ENCODE results near the gene B4GALNT4. TPM values are rescaled to one million over a fixed set of nuclear protein-coding genes. Genes with fewer than 3 reads are reported as not detected.

B4GALNT4 gene
- total RNA-seq, 2 experiments from 2014 or later, result 4.2 to 6.0 TPM

- H3K9me3 Mint-ChIP-seq, result no peaks in the 10 kb centered on the region
- H3K27ac Mint-ChIP-seq, result peak overlapping the region; percentile 32
- CTCF ChIA-PET, result interaction anchor here (1.5 kb wide), 1 partner anchor 25 kb away, joined by 6 read pairs; no protein-coding TSS in a partner anchor
Measured at GRCh38 chr11:329886-330253, 39.4 kb upstream of the B4GALNT4 start.

GRCh38 chr11:330307-330693 lies 39.0 kb upstream of the B4GALNT4 start:
- TF ChIP-seq CTCF (IDR thresholded peaks at IDR 0.05), result no peak
- H3K4me1 ChIP-seq (ENCODE audit: insufficient read depth, low read length), result peaks cover 64% of the 10 kb centered on the region
- H3K4me3 Mint-ChIP-seq, result no peak overlapping the region

More at GRCh38 chr11:329886-330253, 39.4 kb upstream of the B4GALNT4 start:
- Histone ChIP-seq H3K27ac (ENCODE audit: low read depth in 1 of 2, low read length in 2 of 2) (no peak overlapping the region), H3K9me3 (ENCODE audit: control insufficient read depth in 1 of 2, insufficient read depth in 1 of 2, low read length in 2 of 2) (no peaks in the 10 kb centered on the region), H3K36me3 (ENCODE audit: insufficient read depth, low read length) (no peaks in the 10 kb centered on the region), H3K4me1 (ENCODE audit: insufficient read depth, low read length) (peaks cover 66% of the 10 kb centered on the region), H3K4me3 (ENCODE audit: low read length) (no peak overlapping the region), H3K27me3 (ENCODE audit: control insufficient read depth in 1 of 2, insufficient read depth in 2 of 2, low read length in 2 of 2) (no peaks in the 10 kb centered on the region)
- Mint-ChIP-seq H3K4me1 (ENCODE audit: low read depth) (peaks cover 68% of the 10 kb centered on the region), H3K27me3 (no peaks in the 10 kb centered on the region), H3K4me3 (no peak overlapping the region), H3K36me3 (ENCODE audit: low read depth) (no peaks in the 10 kb centered on the region)
- ATAC-seq (ENCODE audit: poor library complexity) (no peak), DNase-seq (no peak)
- POLR2A ChIA-PET, result interaction anchor here (0.8 to 3.6 kb wide), 5 partner anchors 13 to 77 kb away, joined by 3 to 17 read pairs (median 14); no protein-coding TSS in a partner anchor
- intact Hi-C loops (cut with DNase I, micrococcal nuclease), result no loop called here
- no peak for TF ChIP-seq CTCF (IDR thresholded peaks at IDR 0.05)

GRCh38 chr11:330694-331357 lies 38.5 kb upstream of the B4GALNT4 start:
- no peak for TF ChIP-seq CTCF (IDR thresholded peaks at IDR 0.05)
- no peak overlapping the region for H3K4me3 ChIP-seq (ENCODE audit: low read length)
- H3K27ac ChIP-seq (ENCODE audit: low read depth in 1 of 2, low read length in 2 of 2), result no peak overlapping the region
- H3K9me3 ChIP-seq (ENCODE audit: control insufficient read depth in 1 of 2, insufficient read depth in 1 of 2, low read length in 2 of 2), result no peaks in the 10 kb centered on the region
- peaks cover 62% of the 10 kb centered on the region for H3K4me1 ChIP-seq (ENCODE audit: insufficient read depth, low read length)
- CTCF ChIA-PET, result interaction anchor here (1.4 to 1.5 kb wide), 2 partner anchors 26 to 80 kb away, joined by 4 to 6 read pairs; no protein-coding TSS in a partner anchor
- Mint-ChIP-seq H3K27ac (peak overlapping the region; percentile 32), H3K27me3 (no peaks in the 10 kb centered on the region), H3K4me3 (peak overlapping the region; percentile 68), H3K9me3 (no peaks in the 10 kb centered on the region), H3K36me3 (ENCODE audit: low read depth) (no peaks in the 10 kb centered on the region), H3K4me1 (ENCODE audit: low read depth) (peaks cover 66% of the 10 kb centered on the region)
- intact Hi-C loops (cut with DNase I, micrococcal nuclease), result no loop called here
- ATAC-seq (ENCODE audit: poor library complexity) (no peak), DNase-seq (peak in 1 of 14 experiments; percentile 58)
- POLR2A ChIA-PET, result interaction anchor here (0.6 to 3.6 kb wide), 6 partner anchors 9 to 123 kb away, joined by 3 to 17 read pairs (median 4); partner anchors contain the start of genes BET1L and RIC8A
- H3K27me3 ChIP-seq (ENCODE audit: control insufficient read depth in 1 of 2, insufficient read depth in 2 of 2, low read length in 2 of 2), result no peaks in the 10 kb centered on the region
- no peaks in the 10 kb centered on the region for H3K36me3 ChIP-seq (ENCODE audit: insufficient read depth, low read length)

More at GRCh38 chr11:330307-330693, 39.0 kb upstream of the B4GALNT4 start:
- Mint-ChIP-seq H3K27ac (peak overlapping the region; percentile 32), H3K36me3 (ENCODE audit: low read depth) (no peaks in the 10 kb centered on the region), H3K4me1 (ENCODE audit: low read depth) (peaks cover 65% of the 10 kb centered on the region), H3K9me3 (no peaks in the 10 kb centered on the region), H3K27me3 (no peaks in the 10 kb centered on the region)
- no peak for DNase-seq
- Histone ChIP-seq H3K27me3 (ENCODE audit: control insufficient read depth in 1 of 2, insufficient read depth in 2 of 2, low read length in 2 of 2) (no peaks in the 10 kb centered on the region), H3K4me3 (ENCODE audit: low read length) (no peak overlapping the region), H3K9me3 (ENCODE audit: control insufficient read depth in 1 of 2, insufficient read depth in 1 of 2, low read length in 2 of 2) (no peaks in the 10 kb centered on the region), H3K27ac (ENCODE audit: low read depth in 1 of 2, low read length in 2 of 2) (no peak overlapping the region), H3K36me3 (ENCODE audit: insufficient read depth, low read length) (no peaks in the 10 kb centered on the region)
- intact Hi-C loops (cut with DNase I, micrococcal nuclease), result no loop called here
- ATAC-seq (ENCODE audit: poor library complexity), result no peak
- ChIA-PET POLR2A (interaction anchor here (0.9 to 3.6 kb wide), 5 partner anchors 10 to 123 kb away, joined by 3 to 17 read pairs (median 4); partner anchors contain the start of genes BET1L and RIC8A), CTCF (interaction anchor here (1.4 to 1.5 kb wide), 2 partner anchors 25 to 80 kb away, joined by 4 to 6 read pairs; no protein-coding TSS in a partner anchor)

Data from CD4-positive, alpha-beta T cell (primary cell).